IMR-90 (cell line): ENCODE measurements around the gene DIP2C. TPM values are rescaled to one million over a fixed set of nuclear protein-coding genes. Genes with fewer than 3 reads are reported as not detected.

Experiments
- ATAC-seq: fragments of 200-7000 bp; cut with Tn5 transposase; 2 replicates; pipeline ENCODE4 v1.9.1; 2020; ENCODE audit warnings: low read depth, mild to moderate bottlenecking, moderate library complexity
- BruUV-seq: library from RNA; stranded (reverse); fragments of 400-500 nt; replicated peaks from 2 replicates; lab custom pipeline; 2021; lab: Mats Ljungman, UMichigan
- CTCF ChIA-PET: fragments of 300-600 bp; formaldehyde crosslinking; extraction: SDS; loops from one replicate; lab custom pipeline; 2021; ENCODE audit warnings: antibody characterized with exemption; lab: Yijun Ruan, JAX
- POLR2A ChIA-PET: fragments of 300-600 bp; sonication (Branson Sonifier 250); formaldehyde crosslinking; loops from one replicate; lab custom pipeline; 2022; ENCODE audit warnings: antibody characterized with exemption; ENCODE audit not compliant: unreplicated experiment; lab: Charles Lee
- DNase-seq: peaks from one replicate; pipeline ENCODE4 v3.0.0; 2013
- H2AFZ ChIP-seq: replicated peaks from 2 replicates; pipeline ENCODE3; 2013; ENCODE audit warnings: low read length, mild to moderate bottlenecking; ENCODE audit not compliant: poor library complexity
- H2AK5ac ChIP-seq: 2 replicates; pipeline ENCODE4 v1.6.1; 2013; ENCODE audit warnings: low read depth, low read length, inconsistent platforms
- H2AK9ac ChIP-seq: replicated peaks from 2 replicates; pipeline ENCODE3; 2013; ENCODE audit warnings: mild to moderate bottlenecking, low read depth, low read length, moderate library complexity; ENCODE audit not compliant: poor library complexity
- H2BK120ac ChIP-seq: 2 replicates; pipeline ENCODE4 v1.6.1; 2013; ENCODE audit warnings: low read depth, low read length, inconsistent platforms
- H2BK15ac ChIP-seq: 3 replicates; pipeline ENCODE4 v1.6.1; 2013; ENCODE audit warnings: low read depth, low read length, inconsistent platforms
- H2BK20ac ChIP-seq: 2 replicates; pipeline ENCODE4 v1.6.1; 2013; ENCODE audit warnings: low read depth, mild to moderate bottlenecking, inconsistent platforms, low read length, moderate library complexity
- H2BK5ac ChIP-seq: 2 replicates; pipeline ENCODE4 v1.6.1; 2013; ENCODE audit warnings: mild to moderate bottlenecking, low read depth, low read length, inconsistent platforms; ENCODE audit not compliant: poor library complexity, severe bottlenecking
- H3K14ac ChIP-seq: replicated peaks from 2 replicates; pipeline ENCODE4 v1.6.1; 2013; ENCODE audit warnings: low read depth, low read length, inconsistent platforms
- H3K18ac ChIP-seq: 2 replicates; pipeline ENCODE4 v1.6.1; 2013; ENCODE audit warnings: low read depth, low read length, control low read depth
- H3K23ac ChIP-seq: 2 replicates; pipeline ENCODE4 v1.6.1; 2013; ENCODE audit warnings: low read depth, low read length, inconsistent platforms
- H3K27ac ChIP-seq: 2 replicates; pipeline ENCODE4 v1.5.1; 2013; ENCODE audit warnings: mild to moderate bottlenecking, control low read depth, low read length; ENCODE audit not compliant: insufficient read depth
- H3K27me3 ChIP-seq: 2 replicates; pipeline ENCODE4 v1.6.1; 2013; ENCODE audit warnings: low read length; ENCODE audit not compliant: control insufficient read depth, insufficient read depth
- H3K36me3 ChIP-seq: 2 replicates; pipeline ENCODE4 v1.6.1; 2013; ENCODE audit warnings: low read length, mixed read lengths; ENCODE audit not compliant: control insufficient read depth, insufficient read depth
- H3K4ac ChIP-seq: 2 replicates; pipeline ENCODE4 v1.6.1; 2013; ENCODE audit warnings: low read depth, low read length, inconsistent platforms
- H3K4me1 ChIP-seq: 2 replicates; pipeline ENCODE4 v1.6.1; 2013; ENCODE audit warnings: low read length, mixed read lengths; ENCODE audit not compliant: control insufficient read depth, insufficient read depth
- H3K4me2 ChIP-seq: 2 replicates; pipeline ENCODE4 v1.6.1; 2013; ENCODE audit warnings: low read depth, mild to moderate bottlenecking, control low read depth, low read length, moderate library complexity
- H3K4me3 ChIP-seq: 2 replicates; pipeline ENCODE4 v1.5.1; 2013; ENCODE audit warnings: low read depth, mild to moderate bottlenecking, control low read depth, low read length, moderate library complexity; ENCODE audit not compliant: insufficient read depth
- H3K56ac ChIP-seq: 2 replicates; pipeline ENCODE4 v1.6.1; 2013; ENCODE audit warnings: low read length, inconsistent platforms; ENCODE audit not compliant: insufficient read depth; ENCODE audit errors: extremely low read depth
- H3K79me1 ChIP-seq, 2 experiments: 2 replicates each; pipeline ENCODE4 v1.6.1; 2013; ENCODE audit warnings: low read length in 2 of 2, inconsistent platforms in 1 of 2, low read depth in 1 of 2
- H3K9ac ChIP-seq: 2 replicates; pipeline ENCODE4 v1.6.1; 2013; ENCODE audit warnings: low read depth, low read length, control low read depth
- H3K9me1 ChIP-seq: 2 replicates; pipeline ENCODE4 v1.6.1; 2013; ENCODE audit warnings: low read length, inconsistent platforms; ENCODE audit not compliant: insufficient read depth
- H3K9me3 ChIP-seq: 2 replicates; pipeline ENCODE4 v1.6.1; 2013; ENCODE audit warnings: low read length; ENCODE audit not compliant: control insufficient read depth, insufficient read depth
- H4K20me1 ChIP-seq: 2 replicates; pipeline ENCODE4 v1.6.1; 2013; ENCODE audit warnings: low read length, inconsistent platforms; ENCODE audit not compliant: insufficient read depth
- H4K5ac ChIP-seq: 2 replicates; pipeline ENCODE4 v1.6.1; 2013; ENCODE audit warnings: mild to moderate bottlenecking, low read depth, low read length, control low read depth
- H4K8ac ChIP-seq, 2 experiments: 2 replicates each; pipeline ENCODE4 v1.6.1; 2013; ENCODE audit warnings: low read depth in 2 of 2, low read length in 2 of 2, control low read depth in 1 of 2, inconsistent platforms in 1 of 2
- H4K91ac ChIP-seq: 2 replicates; pipeline ENCODE4 v1.6.1; 2013; ENCODE audit warnings: low read depth, low read length, inconsistent platforms; ENCODE audit not compliant: insufficient read depth
- BHLHE40 ChIP-seq: fragments of 150-350 bp; IDR thresholded peaks from 2 replicates; pipeline ENCODE4 v1.6.1; 2016; ENCODE audit warnings: mild to moderate bottlenecking, low read depth, low read length
- CEBPB ChIP-seq: IDR thresholded peaks from 2 replicates; pipeline ENCODE4 v1.6.1; 2012; ENCODE audit warnings: low read depth, low read length, improper control_type of control experiment
- MAFK ChIP-seq: IDR thresholded peaks from 2 replicates; pipeline ENCODE4 v1.6.1; 2012; ENCODE audit warnings: low read depth, low read length, improper control_type of control experiment
- MXI1 ChIP-seq: IDR thresholded peaks from 2 replicates; pipeline ENCODE4 v1.6.1; 2012; ENCODE audit warnings: low read depth, mild to moderate bottlenecking, low read length, moderate library complexity, borderline replicate concordance
- WGBS, 2 experiments: methylation state at CpG; one replicate each; pipeline versions ENCODE4 v1.1.5 to v1.1.7; 2013; ENCODE audit warnings: missing lambda C conversion rate in 2 of 2; ENCODE audit not compliant: insufficient read length in 1 of 2; ENCODE audit errors: extremely low coverage in 2 of 2; 5-methylcytosine and 5-hydroxymethylcytosine counted together
- dilution Hi-C: fragments of 300-500 bp; cut with HindIII; formaldehyde crosslinking; loops from one replicate; pipeline ENCODE4 v1.14.3; 2018; ENCODE audit warnings: low sequenced_read_pairs; ENCODE audit not compliant: unreplicated experiment
- in situ Hi-C: fragments of 300-500 bp; cut with MboI; formaldehyde crosslinking; loops from 3 replicates; pipeline ENCODE4 v1.14.3; 2019; ENCODE audit warnings: low sequenced_read_pairs, inconsistent platforms, mixed read lengths
- intact Hi-C: fragments of 100-400 bp; cut with micrococcal nuclease; formaldehyde crosslinking; loops from 2 replicates; pipeline ENCODE4 v1.10.0; 2022
- polyA plus RNA-seq, 3 experiments: library from polyadenylated mRNA; depleted of rRNA; stranded (reverse); fragments of >200 nt; gene quantifications; 2 replicates each; pipeline ENCODE4 v1.2.3, GENCODE V29; 2012; ENCODE audit warnings: low replicate concordance in 1 of 3
- total RNA-seq: library from RNA; depleted of rRNA; stranded (reverse); fragments of >200 nt; gene quantifications from 2 replicates; pipeline ENCODE4 v1.2.3, GENCODE V29; 2012

Gene DIP2C
- total and polyA plus RNA-seq, 2 of the 4 experiments (the other 2 are of a cell fraction) = 8.6 to 17.3 TPM

DNA sequence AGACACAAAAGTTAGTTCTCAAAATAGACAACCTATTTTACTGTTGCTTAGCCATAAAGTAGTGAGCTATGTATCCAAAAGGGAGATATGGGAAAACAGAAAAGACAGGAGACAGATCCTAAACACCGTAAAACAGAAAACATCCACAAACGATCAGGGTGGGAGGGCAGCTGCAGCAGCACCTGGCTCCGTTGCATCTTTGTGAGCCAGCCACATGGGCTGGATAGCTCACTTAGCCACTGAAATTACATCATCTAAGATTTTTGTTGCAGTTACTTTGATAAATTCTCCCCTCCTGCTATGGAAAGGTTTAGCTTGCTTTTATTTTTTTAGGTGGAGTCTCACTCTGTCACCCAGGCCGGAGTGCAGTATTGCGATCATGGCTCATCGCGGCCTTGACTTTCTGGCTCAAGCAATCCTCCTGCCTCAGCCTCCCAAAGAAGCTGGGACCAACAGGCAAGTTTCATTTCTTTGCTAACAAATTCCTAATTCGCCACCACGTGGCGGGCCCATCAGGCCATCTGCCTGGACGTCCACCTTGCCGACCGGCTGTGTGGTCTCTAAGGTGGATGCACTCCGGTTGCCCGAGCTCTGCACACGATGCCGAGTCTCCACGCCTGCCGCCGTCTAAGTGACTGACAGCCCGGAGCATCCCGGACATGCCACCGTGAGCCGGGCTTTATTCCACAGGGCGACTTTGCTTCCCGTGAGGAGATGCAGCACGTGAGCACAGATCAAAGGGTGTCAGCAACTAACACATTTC is 159.8 kb downstream of the DIP2C start:
- ChIA-PET POLR2A (no interaction called here), CTCF (interaction anchor here (1.1 kb wide), 1 partner anchor 18 kb away, joined by 3 read pairs; no protein-coding TSS in a partner anchor)
- intact Hi-C loops = no loop called here
- no peak overlapping the region for H3K4me3 ChIP-seq
- dilution Hi-C loops = no loop called here
- ATAC-seq = no peak
- no peak overlapping the region for H3K9ac ChIP-seq
- no peak overlapping the region for H4K5ac ChIP-seq
- WGBS, 2 experiments = 98% methylated on average over 12 of the region's 27 CpGs; no CpG with 5 or more reads in 1 of the 2 experiments
- in situ Hi-C loops = no loop called here
- H4K8ac ChIP-seq = no peak overlapping the region
- H2BK5ac ChIP-seq = no peak overlapping the region
- peaks cover 19% of the 10 kb centered on the region for H3K4me1 ChIP-seq
- no peak overlapping the region for H2BK15ac ChIP-seq
- no peak overlapping the region for H3K4ac ChIP-seq
- H4K91ac ChIP-seq = no peak overlapping the region
- no peak overlapping the region for H3K56ac ChIP-seq
- H3K4me2 ChIP-seq = no peak overlapping the region
- no peak overlapping the region for H3K18ac ChIP-seq
- no peak for DNase-seq
- no peak overlapping the region for H3K23ac ChIP-seq
- H4K20me1 ChIP-seq = peaks cover 97% of the 10 kb centered on the region
- no peak overlapping the region for H3K14ac ChIP-seq
- H2AK5ac ChIP-seq = no peak overlapping the region
- no TSS peak for BruUV-seq
- 0 out of 2 replicates have a peak, but pooled peaks cover 2% of the 10 kb centered on the region for H3K36me3 ChIP-seq
- H2AK9ac ChIP-seq = no peak overlapping the region
- peaks cover 31% of the 10 kb centered on the region for H3K9me1 ChIP-seq
- TF ChIP-seq CEBPB (no peak), MAFK (no peak), BHLHE40 (no peak), MXI1 (no peak)
- no peak overlapping the region for H2BK120ac ChIP-seq
- no peak overlapping the region for H2AFZ ChIP-seq
- no peak overlapping the region for H3K27ac ChIP-seq
- no peaks in the 10 kb centered on the region for H3K27me3 ChIP-seq
- peaks cover 64 to 97% of the 10 kb centered on the region in 2 experiments for H3K79me1 ChIP-seq
- no peaks in the 10 kb centered on the region for H3K9me3 ChIP-seq
- H2BK20ac ChIP-seq = no peak overlapping the region
